Gastroesophageal sphincter (tissue), 4 donors: ENCODE results near the gene IL2RA. TPM values are rescaled to one million over a fixed set of nuclear protein-coding genes. Genes with fewer than 3 reads are reported as not detected.
A peak's percentile ranks its signal among the peaks of the same experiment; 100 is the strongest.

Experiments used
- ATAC-seq: fragments of 150-250 bp; one replicate; pipeline ENCODE4 v1.9.1; 2016; ENCODE audit warnings: mild to moderate bottlenecking, moderate library complexity
- H3K27ac ChIP-seq, 4 donors: fragments of 200-600 bp; sonication (generic) in 3 of 4; 1 replicate in 3 of 4; 2 replicates in 1 of 4; pipeline ENCODE4 v1.5.1; 2016 to 2019
- H3K27me3 ChIP-seq: fragments of 200-600 bp; sonication (generic); one replicate; pipeline ENCODE4 v1.5.1; 2019
- H3K36me3 ChIP-seq, 2 donors: fragments of 200-600 bp; sonication (generic); one replicate each; pipeline ENCODE4 v1.5.1; 2019; ENCODE audit warnings: control low read depth in 1 of 2
- H3K4me1 ChIP-seq, 3 donors: fragments of 200-600 bp; sonication (generic); 1 replicate in 2 of 3; 2 replicates in 1 of 3; pipeline ENCODE4 v1.5.1; 2016 to 2019; ENCODE audit warnings: control low read depth in 2 of 3
- H3K4me3 ChIP-seq, 2 donors: fragments of 200-600 bp; sonication (generic); one replicate each; pipeline ENCODE4 v1.5.1; 2019; ENCODE audit warnings: mild to moderate bottlenecking in 1 of 2, moderate library complexity in 1 of 2
- H3K9me3 ChIP-seq, 3 donors: fragments of 200-600 bp; sonication (generic); one replicate each; pipeline ENCODE4 v1.5.1; 2017 to 2019; ENCODE audit warnings: control low read depth in 2 of 3
- CTCF ChIP-seq, 4 experiments: fragments of 200-600 bp in 2 of 4; fragments of 450-650 bp in 2 of 4; sonication (generic) in 1 of 4; IDR thresholded peaks; one replicate each; pipeline ENCODE4 v1.5.1; 2017 to 2019; ENCODE audit warnings: antibody characterized with exemption in 4 of 4, mild to moderate bottlenecking in 2 of 4, moderate library complexity in 2 of 4
- EP300 ChIP-seq: sonication (generic); formaldehyde crosslinking; IDR thresholded peaks from one replicate; pipeline ENCODE4 v1.6.1; 2017; ENCODE audit warnings: antibody characterized with exemption, mild to moderate bottlenecking
- POLR2A ChIP-seq, 2 donors: fragments of 450-650 bp; IDR thresholded peaks; one replicate each; pipeline ENCODE4 v1.6.1; 2017; ENCODE audit warnings: antibody characterized with exemption in 2 of 2, mild to moderate bottlenecking in 2 of 2, moderate library complexity in 1 of 2
- POLR2AphosphoS5 ChIP-seq: sonication (generic); formaldehyde crosslinking; IDR thresholded peaks from one replicate; pipeline ENCODE4 v1.6.1; 2017; ENCODE audit warnings: antibody characterized with exemption
- WGBS, 2 donors: methylation state at CpG; one replicate each; pipeline ENCODE4 v1.1.5; 2018; ENCODE audit warnings: low coverage in 1 of 2; 5-methylcytosine and 5-hydroxymethylcytosine counted together
- total RNA-seq, 4 donors: library from RNA; depleted of rRNA; stranded (reverse); fragments of >200 nt; gene quantifications; one replicate each; pipeline ENCODE4 v1.1.0, GENCODE V29; 2016

Gene IL2RA
- total RNA-seq, 4 donors from 2014 or later, result 0.31 to 16.3 (median 0.50) TPM

GRCh38 chr10:5988336-5988920 is 73.7 kb downstream of the IL2RA start:
- 78 to 91% methylated on average over 7 to 8 of the region's 10 CpGs for whole genome bisulfite sequencing, 2 donors
- H3K4me3 ChIP-seq, result no peak overlapping the region
- H3K36me3 ChIP-seq, result no peaks in the 10 kb centered on the region
- H3K27ac ChIP-seq, result peak overlapping the region in 1 of 4 donors; percentile 42
- no peak for ATAC-seq
- TF ChIP-seq POLR2A (IDR thresholded peaks at IDR 0.05) (no peak), CTCF (IDR thresholded peaks at IDR 0.05) (no peak), POLR2AphosphoS5 (no peak), EP300 (no peak)
- H3K4me1 ChIP-seq, result peaks cover 0 to 5% (median 2%) of the 10 kb centered on the region in 3 donors
- peaks cover 2% of the 10 kb centered on the region for H3K27me3 ChIP-seq
- H3K9me3 ChIP-seq, result peaks cover 0 to 18% (median 0%) of the 10 kb centered on the region in 3 donors

GRCh38 chr10:5987747-5988146 is 74.4 kb downstream of the IL2RA start:
- peaks cover 0 to 17% (median 0%) of the 10 kb centered on the region in 3 donors for H3K9me3 ChIP-seq
- H3K4me1 ChIP-seq, result peaks cover 0 to 5% (median 2%) of the 10 kb centered on the region in 3 donors
- peaks cover 3% of the 10 kb centered on the region for H3K27me3 ChIP-seq
- no peak overlapping the region for H3K4me3 ChIP-seq
- H3K27ac ChIP-seq, result peak overlapping the region in 3 of 4 donors; percentile 31 to 51 (median 42)
- H3K36me3 ChIP-seq, result no peaks in the 10 kb centered on the region
- 46 to 80% methylated on average over 3 to 4 of the region's 4 CpGs for WGBS, 2 donors
- peak; percentile 35 for ATAC-seq
- TF ChIP-seq EP300 (no peak), CTCF (IDR thresholded peaks at IDR 0.05) (no peak), POLR2A (IDR thresholded peaks at IDR 0.05) (no peak), POLR2AphosphoS5 (no peak)

GRCh38 chr10:5985029-5985428 is 77.1 kb downstream of the IL2RA start:
- Histone ChIP-seq H3K9me3 (no peaks in the 10 kb centered on the region), H3K4me1 (peaks cover 0 to 5% (median 2%) of the 10 kb centered on the region in 3 donors), H3K27ac (peak overlapping the region in 1 of 4 donors; percentile 35), H3K36me3 (no peaks in the 10 kb centered on the region), H3K27me3 (peaks cover 3% of the 10 kb centered on the region), H3K4me3 (no peak overlapping the region)
- 90 to 100% methylated on average over 2 to 5 of the region's 5 CpGs for WGBS, 2 donors
- no peak for TF ChIP-seq POLR2A (IDR thresholded peaks at IDR 0.05)
- no peak for TF ChIP-seq CTCF (IDR thresholded peaks at IDR 0.05)
- no peak for TF ChIP-seq POLR2AphosphoS5
- TF ChIP-seq EP300, result no peak
- ATAC-seq, result no peak

- TF ChIP-seq EP300, result no peak
- TF ChIP-seq POLR2AphosphoS5, result peak; percentile 15
- Histone ChIP-seq H3K27me3 (peaks cover 4% of the 10 kb centered on the region), H3K27ac (peak overlapping the region in 3 of 4 donors; percentile 21 to 58 (median 54)), H3K9me3 (no peaks in the 10 kb centered on the region), H3K36me3 (no peaks in the 10 kb centered on the region), H3K4me1 (peaks cover 0 to 5% (median 2%) of the 10 kb centered on the region in 3 donors), H3K4me3 (no peak overlapping the region)
- 34 to 35% methylated on average over 8 to 9 of the region's 9 CpGs for WGBS, 2 donors
- ATAC-seq, result peak; percentile 66
Measured at GRCh38 chr10:5983774-5984173, 78.4 kb downstream of the IL2RA start.

GRCh38 chr10:5981529-5981928 is 80.6 kb downstream of the IL2RA start:
- Histone ChIP-seq H3K4me3 (no peak overlapping the region), H3K27ac (no peak overlapping the region), H3K36me3 (no peaks in the 10 kb centered on the region), H3K27me3 (peaks cover 16% of the 10 kb centered on the region), H3K4me1 (peaks cover 0 to 19% (median 0%) of the 10 kb centered on the region in 3 donors), H3K9me3 (no peaks in the 10 kb centered on the region)
- WGBS, 2 donors, result 85 to 92% methylated on average over 8 to 9 of the region's 9 CpGs
- TF ChIP-seq EP300 (no peak), POLR2A (IDR thresholded peaks at IDR 0.05) (no peak), POLR2AphosphoS5 (no peak), CTCF (IDR thresholded peaks at IDR 0.05) (no peak)
- ATAC-seq, result no peak
